ENCODE measurements around the gene C9orf153.

DNA sequence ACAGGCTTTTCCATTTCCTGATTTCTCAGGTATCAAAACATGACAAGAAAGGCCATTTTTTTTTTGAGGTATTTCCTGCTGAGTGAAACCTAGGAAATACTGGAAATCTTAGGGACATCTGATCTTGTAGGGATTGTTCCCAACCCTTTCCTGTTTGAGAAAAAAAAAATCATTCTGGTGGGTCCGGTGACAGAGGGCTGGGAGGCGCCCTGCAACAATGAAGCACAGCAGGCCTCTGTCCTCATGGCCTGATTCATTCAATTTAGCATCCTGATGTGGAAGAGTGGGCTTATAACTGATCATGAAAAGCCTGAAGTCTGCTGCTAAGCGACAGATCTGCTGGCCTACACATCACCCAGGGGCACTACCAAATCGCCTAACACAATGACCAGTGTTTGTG is 3.0 kb upstream of the C9orf153 start:
- TF ChIP-seq, protein P1, sequence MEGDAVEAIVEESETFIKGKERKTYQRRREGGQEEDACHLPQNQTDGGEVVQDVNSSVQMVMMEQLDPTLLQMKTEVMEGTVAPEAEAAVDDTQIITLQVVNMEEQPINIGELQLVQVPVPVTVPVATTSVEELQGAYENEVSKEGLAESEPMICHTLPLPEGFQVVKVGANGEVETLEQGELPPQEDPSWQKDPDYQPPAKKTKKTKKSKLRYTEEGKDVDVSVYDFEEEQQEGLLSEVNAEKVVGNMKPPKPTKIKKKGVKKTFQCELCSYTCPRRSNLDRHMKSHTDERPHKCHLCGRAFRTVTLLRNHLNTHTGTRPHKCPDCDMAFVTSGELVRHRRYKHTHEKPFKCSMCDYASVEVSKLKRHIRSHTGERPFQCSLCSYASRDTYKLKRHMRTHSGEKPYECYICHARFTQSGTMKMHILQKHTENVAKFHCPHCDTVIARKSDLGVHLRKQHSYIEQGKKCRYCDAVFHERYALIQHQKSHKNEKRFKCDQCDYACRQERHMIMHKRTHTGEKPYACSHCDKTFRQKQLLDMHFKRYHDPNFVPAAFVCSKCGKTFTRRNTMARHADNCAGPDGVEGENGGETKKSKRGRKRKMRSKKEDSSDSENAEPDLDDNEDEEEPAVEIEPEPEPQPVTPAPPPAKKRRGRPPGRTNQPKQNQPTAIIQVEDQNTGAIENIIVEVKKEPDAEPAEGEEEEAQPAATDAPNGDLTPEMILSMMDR (IDR thresholded peaks at IDR 0.05), result no peak
- no peak for TF ChIP-seq POLR2AphosphoS5 (IDR thresholded peaks at IDR 0.05)

All from transverse colon (tissue), 4 donors.